ENCODE data around the gene ACAT1. TPM values are rescaled to one million over a fixed set of nuclear protein-coding genes. Genes with fewer than 3 reads are reported as not detected.

The ACAT1 gene
- 160 TPM for total RNA-seq

GRCh38 chr11:108121274-108122155 lies at the start of gene ACAT1:
ACAT1 (plus strand) TSS chr11:108121567; CDS start chr11:108121607, 40 bp downstream.

Small RNAs within 50 kb of the gene (small RNA-seq; reads per million reads assigned to genes)
- not detected for gene RF00019 (ENCODE audit: low replicate concordance)

Other genes with a start within 250 kb of the ACAT1 start
- gene RAB39A, start 193.1 kb upstream of the ACAT1 start, total RNA-seq: 1.5 TPM
- 37.0 TPM for gene CUL5, start 112.7 kb upstream of the ACAT1 start, total RNA-seq
- 18.9 TPM for gene NPAT, start 101.1 kb downstream of the ACAT1 start, total RNA-seq
- gene ATM, start 101.5 kb downstream of the ACAT1 start, total RNA-seq: 86.9 TPM